K562 (cell line): ENCODE measurements around the gene FAM110D.

Source experiments
- CREB5 ChIP-seq: fragments of 250-450 bp; sonication (Bioruptor Pico); IDR thresholded peaks from 2 replicates; pipeline ENCODE4 v1.5.0; 2020; ENCODE audit warnings: mild to moderate bottlenecking
- CTCF ChIP-seq, 3 experiments: IDR thresholded peaks in 2 of 3; conservative IDR thresholded peaks in 1 of 3; 2 replicates each; pipeline ENCODE4 v1.5.1; 2011 to 2012; ENCODE audit warnings: low read length in 3 of 3, mild to moderate bottlenecking in 3 of 3, control low read depth in 2 of 3, improper control_type of control experiment in 1 of 3, inconsistent platforms in 1 of 3, low read depth in 1 of 3, mixed read lengths in 1 of 3, moderate library complexity in 1 of 3; ENCODE audit not compliant: insufficient read depth in 2 of 3
- EP300 ChIP-seq: IDR thresholded peaks from 2 replicates; pipeline ENCODE4 v1.6.1; 2012; ENCODE audit warnings: low read length, improper control_type of control experiment

GRCh38 chr1:26109229-26110164 is 49.4 kb upstream of the FAM110D start:
- TF ChIP-seq CREB5 (CRISPR knock-in tag): no peak
- TF ChIP-seq EP300: no peak
- TF ChIP-seq CTCF (IDR thresholded peaks at IDR 0.05 in 2 of 3, conservative IDR thresholded peaks at IDR 0.05 in 1 of 3; ENCODE audit: insufficient read depth in 2 of 3, low read depth in 1 of 3, low read length in 3 of 3): no peak
